WERI-Rb-1 (cell line): ENCODE results near the gene FCHSD2.

Source experiments
- DNase-seq: peaks from one replicate; pipeline ENCODE4 v3.0.0-alpha.2; 2020
- H3K27ac ChIP-seq: fragments of 250-450 bp; sonication (Bioruptor Pico); 2 replicates; pipeline ENCODE4 v1.5.1; 2020; ENCODE audit warnings: mild to moderate bottlenecking, moderate library complexity
- H3K27me3 ChIP-seq: fragments of 250-450 bp; sonication (Bioruptor Pico); 2 replicates; pipeline ENCODE4 v1.5.1; 2021; ENCODE audit warnings: mild to moderate bottlenecking, low read depth, moderate library complexity; ENCODE audit not compliant: insufficient read depth, severe bottlenecking
- H3K36me3 ChIP-seq: fragments of 250-450 bp; sonication (Bioruptor Pico); 2 replicates; pipeline ENCODE4 v1.5.1; 2020; ENCODE audit warnings: mild to moderate bottlenecking, moderate library complexity
- H3K4me3 ChIP-seq: 2 replicates; pipeline ENCODE4 v1.5.1; 2011; ENCODE audit warnings: low read depth, mild to moderate bottlenecking, control low read depth, low read length
- H3K9me3 ChIP-seq: fragments of 250-450 bp; sonication (Bioruptor Pico); 2 replicates; pipeline ENCODE4 v1.5.1; 2021; ENCODE audit warnings: mild to moderate bottlenecking, moderate library complexity; ENCODE audit not compliant: severe bottlenecking
- TF ChIP-seq, protein P1 (sequence below): IDR thresholded peaks from 2 replicates; pipeline ENCODE4 v1.5.1; 2011; ENCODE audit warnings: low read depth, mild to moderate bottlenecking, control low read depth, inconsistent platforms, low read length

The FCHSD2 gene

DNA sequence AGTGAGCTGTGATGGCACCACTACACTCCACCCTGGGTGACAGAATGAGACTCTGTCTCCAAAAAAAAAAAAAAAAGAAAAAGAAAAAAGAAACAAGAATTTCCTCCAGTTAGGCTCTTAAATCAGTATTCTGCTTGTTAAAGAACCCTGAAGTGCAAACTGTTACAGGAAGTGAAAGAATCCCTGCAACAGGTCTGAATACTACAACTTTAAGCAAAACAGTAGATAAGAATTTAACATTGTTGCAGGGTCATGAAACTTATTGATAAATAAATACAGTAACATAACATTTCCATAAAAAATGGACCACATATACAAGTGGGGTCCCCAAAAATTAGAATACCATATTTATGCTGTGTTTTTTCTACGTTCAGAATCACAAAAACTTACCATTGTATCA lies 35.8 kb downstream of the FCHSD2 start:
- Histone ChIP-seq H3K36me3 (no peaks in the 10 kb centered on the region; the same call in 1 of the 2 replicates), H3K27me3 (no peaks in the 10 kb centered on the region), H3K27ac (no peak overlapping the region), H3K9me3 (peaks cover 8% of the 10 kb centered on the region), H3K4me3 (no peak overlapping the region)
- DNase-seq: no peak
- TF ChIP-seq, protein P1, sequence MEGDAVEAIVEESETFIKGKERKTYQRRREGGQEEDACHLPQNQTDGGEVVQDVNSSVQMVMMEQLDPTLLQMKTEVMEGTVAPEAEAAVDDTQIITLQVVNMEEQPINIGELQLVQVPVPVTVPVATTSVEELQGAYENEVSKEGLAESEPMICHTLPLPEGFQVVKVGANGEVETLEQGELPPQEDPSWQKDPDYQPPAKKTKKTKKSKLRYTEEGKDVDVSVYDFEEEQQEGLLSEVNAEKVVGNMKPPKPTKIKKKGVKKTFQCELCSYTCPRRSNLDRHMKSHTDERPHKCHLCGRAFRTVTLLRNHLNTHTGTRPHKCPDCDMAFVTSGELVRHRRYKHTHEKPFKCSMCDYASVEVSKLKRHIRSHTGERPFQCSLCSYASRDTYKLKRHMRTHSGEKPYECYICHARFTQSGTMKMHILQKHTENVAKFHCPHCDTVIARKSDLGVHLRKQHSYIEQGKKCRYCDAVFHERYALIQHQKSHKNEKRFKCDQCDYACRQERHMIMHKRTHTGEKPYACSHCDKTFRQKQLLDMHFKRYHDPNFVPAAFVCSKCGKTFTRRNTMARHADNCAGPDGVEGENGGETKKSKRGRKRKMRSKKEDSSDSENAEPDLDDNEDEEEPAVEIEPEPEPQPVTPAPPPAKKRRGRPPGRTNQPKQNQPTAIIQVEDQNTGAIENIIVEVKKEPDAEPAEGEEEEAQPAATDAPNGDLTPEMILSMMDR: no peak

DNA sequence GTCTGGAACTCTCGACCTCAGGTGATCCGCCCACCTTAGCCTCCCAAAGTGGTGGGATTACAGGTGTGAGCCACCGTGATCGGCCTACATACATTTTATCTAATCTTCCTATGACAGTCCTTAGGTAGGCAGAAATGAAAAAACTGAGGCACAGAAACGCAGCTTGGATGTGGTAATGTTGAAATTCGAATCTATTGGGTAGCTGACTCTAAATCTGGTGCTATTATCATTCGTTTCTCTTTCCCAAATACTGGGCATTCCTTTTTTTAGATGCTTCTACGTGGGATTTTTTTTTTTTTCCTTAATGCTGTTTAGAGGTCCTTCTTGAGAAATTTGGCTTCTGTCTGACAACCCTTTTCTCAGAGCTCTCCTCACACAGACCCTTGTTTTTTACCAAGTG lies 41.5 kb downstream of the FCHSD2 start:
- TF ChIP-seq, protein P1: no peak
- no peak for DNase-seq
- Histone ChIP-seq H3K36me3 (no peaks in the 10 kb centered on the region; the same call in 1 of the 2 replicates), H3K4me3 (no peak overlapping the region), H3K27ac (no peak overlapping the region), H3K9me3 (no peaks in the 10 kb centered on the region), H3K27me3 (no peaks in the 10 kb centered on the region)

GRCh38 chr11:73099512-73100266 lies 42.4 kb downstream of the FCHSD2 start:
- no peaks in the 10 kb centered on the region; the same call in 1 of the 2 replicates for H3K36me3 ChIP-seq
- no peak for DNase-seq
- no peak overlapping the region for H3K27ac ChIP-seq
- TF ChIP-seq, protein P1: no peak
- H3K4me3 ChIP-seq: no peak overlapping the region
- no peaks in the 10 kb centered on the region for H3K9me3 ChIP-seq
- H3K27me3 ChIP-seq: no peaks in the 10 kb centered on the region

- no peak overlapping the region for H3K4me3 ChIP-seq
- no peaks in the 10 kb centered on the region for H3K9me3 ChIP-seq
- H3K27ac ChIP-seq: no peak overlapping the region
- DNase-seq: no peak
- TF ChIP-seq, protein P1: no peak
- H3K36me3 ChIP-seq: no peaks in the 10 kb centered on the region
- H3K27me3 ChIP-seq: no peaks in the 10 kb centered on the region
Observed at GRCh38 chr11:73095613-73096012, 46.5 kb downstream of the FCHSD2 start.

DNA sequence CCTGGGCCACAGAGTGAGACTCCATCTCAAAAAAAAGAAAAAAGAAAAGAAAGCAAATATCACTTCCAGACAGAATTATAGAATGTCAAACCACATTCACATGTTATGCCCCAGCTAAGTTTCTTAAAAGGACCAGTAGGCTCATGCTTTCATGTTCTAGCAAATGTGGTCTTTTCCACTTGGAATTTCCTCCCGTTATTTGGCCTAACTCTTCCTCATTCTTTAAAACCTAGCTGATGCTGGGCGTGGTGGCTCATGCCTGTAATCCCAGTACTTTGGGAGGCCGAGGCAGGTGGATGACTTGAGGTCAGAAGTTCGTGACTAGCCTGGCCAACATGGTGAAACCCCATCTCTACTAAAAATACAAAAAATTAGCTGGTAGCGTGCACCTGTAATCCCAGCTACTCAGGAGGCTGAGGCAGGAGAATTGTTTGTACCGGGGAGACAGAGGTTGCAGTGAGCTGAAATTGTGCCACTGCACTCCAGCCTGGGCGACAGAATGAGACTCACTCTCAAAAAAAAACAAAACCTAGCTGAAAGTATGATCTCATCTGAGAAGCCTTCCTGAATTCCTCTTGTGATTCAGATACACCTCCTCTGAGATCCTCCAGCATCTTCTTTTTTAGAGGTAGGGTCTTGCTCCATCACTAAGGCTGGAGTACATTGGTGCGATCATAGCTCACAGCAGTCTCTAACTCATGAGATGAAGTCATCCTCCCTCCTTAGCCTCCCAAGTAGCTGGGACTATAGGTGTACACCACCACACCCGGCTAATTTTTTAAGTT lies 50.4 kb downstream of the FCHSD2 start:
- Histone ChIP-seq H3K9me3 (no peaks in the 10 kb centered on the region), H3K27ac (no peak overlapping the region), H3K36me3 (no peaks in the 10 kb centered on the region), H3K4me3 (no peak overlapping the region), H3K27me3 (no peaks in the 10 kb centered on the region)
- TF ChIP-seq, protein P1: no peak
- no peak for DNase-seq
